HEK293 (cell line): Measurements from ENCODE around the gene SBF2.
A peak's percentile ranks its signal among the peaks of the same experiment; 100 is the strongest.

Source experiments
- CTCF ChIA-PET: fragments of 350-600 bp; formaldehyde crosslinking; extraction: SDS; loops from one replicate; lab custom pipeline; 2021; ENCODE audit warnings: antibody characterized with exemption; lab: Yijun Ruan, JAX
- POLR2A ChIA-PET: fragments of 300-600 bp; formaldehyde crosslinking; extraction: SDS; loops from one replicate; lab custom pipeline; 2020; ENCODE audit warnings: antibody characterized with exemption, inconsistent platforms; lab: Yijun Ruan, JAX
- H3K27ac ChIP-seq: fragments of 200-500 bp; sonication (Bioruptor generic); 2 replicates; pipeline ENCODE4 v1.5.1; 2014; ENCODE audit warnings: low read depth, low read length, control low read depth, inconsistent platforms; ENCODE audit errors: extremely low read depth
- H3K36me3 ChIP-seq, 2 experiments: fragments of 200-500 bp in 1 of 2; sonication (Bioruptor generic) in 1 of 2; 1 replicate in 1 of 2; 2 replicates in 1 of 2; pipeline ENCODE4 v1.5.1; 2014 to 2017; ENCODE audit warnings: inconsistent platforms in 2 of 2, low read length in 2 of 2; ENCODE audit not compliant: control insufficient read depth in 2 of 2, insufficient read depth in 1 of 2
- H3K4me1 ChIP-seq: fragments of 200-500 bp; sonication (Bioruptor generic); 2 replicates; pipeline ENCODE4 v1.5.1; 2014; ENCODE audit warnings: mild to moderate bottlenecking, low read length, inconsistent platforms; ENCODE audit not compliant: control insufficient read depth, insufficient read depth
- H3K4me3 ChIP-seq: 2 replicates; pipeline ENCODE4 v1.5.1; 2011; ENCODE audit warnings: low read depth, mild to moderate bottlenecking, control low read depth, low read length, moderate library complexity
- H3K9me3 ChIP-seq: fragments of 200-500 bp; sonication (Bioruptor generic); 2 replicates; pipeline ENCODE4 v1.5.1; 2014; ENCODE audit warnings: low read depth, low read length, inconsistent platforms; ENCODE audit not compliant: control insufficient read depth, insufficient read depth
- AEBP2 ChIP-seq: fragments of 450-650 bp; formaldehyde crosslinking; IDR thresholded peaks from 2 replicates; pipeline ENCODE4 v1.5.1; 2016; ENCODE audit warnings: missing biosample characterization, missing genetic modification characterization, borderline replicate concordance
- FEZF1 ChIP-seq: fragments of 450-650 bp; formaldehyde crosslinking; IDR thresholded peaks from 2 replicates; pipeline ENCODE4 v1.5.1; 2016; ENCODE audit warnings: missing biosample characterization, missing genetic modification characterization
- PBX3 ChIP-seq: sonication (generic); formaldehyde crosslinking; IDR thresholded peaks from 2 replicates; pipeline ENCODE4 v1.8.1; 2022; ENCODE audit warnings: mild to moderate bottlenecking, moderate library complexity, missing genetic modification reagents
- PRDM4 ChIP-seq: fragments of 450-650 bp; formaldehyde crosslinking; IDR thresholded peaks from 2 replicates; pipeline ENCODE4 v1.5.1; 2017; ENCODE audit warnings: missing biosample characterization, missing genetic modification characterization
- SP7 ChIP-seq: fragments of 450-650 bp; formaldehyde crosslinking; IDR thresholded peaks from 2 replicates; pipeline ENCODE4 v1.5.1; 2016; ENCODE audit warnings: missing biosample characterization, missing genetic modification characterization
- ZBTB17 ChIP-seq: fragments of 450-650 bp; formaldehyde crosslinking; IDR thresholded peaks from 2 replicates; pipeline ENCODE4 v1.5.1; 2016; ENCODE audit warnings: missing biosample characterization, missing genetic modification characterization
- ZBTB8A ChIP-seq: fragments of 450-650 bp; formaldehyde crosslinking; IDR thresholded peaks from 2 replicates; pipeline ENCODE4 v1.5.1; 2016; ENCODE audit warnings: missing biosample characterization, missing genetic modification characterization
- ZIC2 ChIP-seq: fragments of 450-650 bp; formaldehyde crosslinking; IDR thresholded peaks from 2 replicates; pipeline ENCODE4 v1.5.1; 2016; ENCODE audit warnings: missing biosample characterization, missing genetic modification characterization
- ZNF169 ChIP-seq: fragments of 450-650 bp; formaldehyde crosslinking; IDR thresholded peaks from 2 replicates; pipeline ENCODE4 v1.5.1; 2016; ENCODE audit warnings: missing biosample characterization, missing genetic modification characterization
- ZNF529 ChIP-seq: fragments of 450-650 bp; formaldehyde crosslinking; IDR thresholded peaks from 2 replicates; pipeline ENCODE4 v1.5.1; 2017; ENCODE audit warnings: missing genetic modification characterization, missing biosample characterization; ENCODE audit not compliant: insufficient replicate concordance
- ZNF571 ChIP-seq: fragments of 450-650 bp; formaldehyde crosslinking; IDR thresholded peaks from 2 replicates; pipeline ENCODE4 v1.5.0; 2017; ENCODE audit warnings: missing biosample characterization, missing genetic modification characterization
- ZNF600 ChIP-seq: fragments of 450-650 bp; formaldehyde crosslinking; IDR thresholded peaks from 2 replicates; pipeline ENCODE4 v1.5.1; 2016; ENCODE audit warnings: missing biosample characterization, missing genetic modification characterization
- ZNF654 ChIP-seq: fragments of 450-650 bp; formaldehyde crosslinking; IDR thresholded peaks from 2 replicates; pipeline ENCODE4 v1.5.1; 2016; ENCODE audit warnings: low read depth, missing biosample characterization, missing genetic modification characterization
- ZNF76 ChIP-seq: fragments of 450-650 bp; formaldehyde crosslinking; IDR thresholded peaks from 2 replicates; pipeline ENCODE4; 2016; ENCODE audit warnings: low read depth, missing biosample characterization, missing genetic modification characterization, borderline replicate concordance
- ZNF837 ChIP-seq: fragments of 450-650 bp; formaldehyde crosslinking; IDR thresholded peaks from 2 replicates; pipeline ENCODE4 v1.5.1; 2016; ENCODE audit warnings: missing biosample characterization, missing genetic modification characterization
- ZNF843 ChIP-seq: fragments of 450-650 bp; formaldehyde crosslinking; IDR thresholded peaks from 2 replicates; pipeline ENCODE4 v1.5.1; 2016; ENCODE audit warnings: missing biosample characterization, missing genetic modification characterization
- TF ChIP-seq, protein P1 (sequence below): fragments of 450-650 bp; formaldehyde crosslinking; IDR thresholded peaks from 2 replicates; pipeline ENCODE4 v1.5.1; 2016; ENCODE audit warnings: missing biosample characterization, missing genetic modification characterization

SBF2 gene

GRCh38 chr11:10322830-10323792, 29.1 kb upstream of the SBF2 start:
- no peaks in the 10 kb centered on the region for H3K9me3 ChIP-seq
- H3K36me3 ChIP-seq = no peaks in the 10 kb centered on the region
- CTCF ChIA-PET = interaction anchor here (0.7 to 7.3 kb wide), 12 partner anchors 9 to 351 kb away, joined by 3 to 62 read pairs (median 7); no protein-coding TSS in a partner anchor
- no peak overlapping the region for H3K27ac ChIP-seq
- H3K4me3 ChIP-seq = no peak overlapping the region
- peak; percentile 90 for TF ChIP-seq ZBTB8A (tag by site-specific recombination)
- TF ChIP-seq, protein P1, sequence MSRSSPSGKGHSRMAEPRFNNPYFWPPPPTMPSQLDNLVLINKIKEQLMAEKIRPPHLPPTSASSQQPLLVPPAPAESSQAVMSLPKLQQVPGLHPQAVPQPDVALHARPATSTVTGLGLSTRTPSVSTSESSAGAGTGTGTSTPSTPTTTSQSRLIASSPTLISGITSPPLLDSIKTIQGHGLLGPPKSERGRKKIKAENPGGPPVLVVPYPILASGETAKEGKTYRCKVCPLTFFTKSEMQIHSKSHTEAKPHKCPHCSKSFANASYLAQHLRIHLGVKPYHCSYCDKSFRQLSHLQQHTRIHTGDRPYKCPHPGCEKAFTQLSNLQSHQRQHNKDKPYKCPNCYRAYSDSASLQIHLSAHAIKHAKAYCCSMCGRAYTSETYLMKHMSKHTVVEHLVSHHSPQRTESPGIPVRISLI (tag by site-specific recombination) = peak; percentile 70
- TF ChIP-seq ZNF843 (tag by site-specific recombination) = 0 out of 2 replicates have a peak, but pooled peaks have one; percentile 20
- no peak for TF ChIP-seq ZNF837 (tag by site-specific recombination)
- no peak for TF ChIP-seq ZNF169 (tag by site-specific recombination)
- TF ChIP-seq ZNF529 (tag by site-specific recombination) = no peak
- TF ChIP-seq PRDM4 = 0 out of 2 replicates have a peak, but pooled peaks have one; percentile 14
- TF ChIP-seq SP7 (tag by site-specific recombination) = 0 out of 2 replicates have a peak, but pooled peaks have one; percentile 15
- TF ChIP-seq PBX3 (CRISPR knock-in tag) = no peak
- TF ChIP-seq ZIC2 = 0 out of 2 replicates have a peak, but pooled peaks have one; percentile 19
- TF ChIP-seq ZBTB17 = no peak
- TF ChIP-seq ZNF654 (tag by site-specific recombination) = peak; percentile 89
- TF ChIP-seq ZNF600 (tag by site-specific recombination) = 0 out of 2 replicates have a peak, but pooled peaks have one; percentile 41
- TF ChIP-seq, all 188 proteins: peak for 8
- POLR2A ChIA-PET = no interaction called here
- no peaks in the 10 kb centered on the region for H3K4me1 ChIP-seq

GRCh38 chr11:10322401-10322800, 28.4 kb upstream of the SBF2 start:
- H3K4me3 ChIP-seq = no peak overlapping the region
- CTCF ChIA-PET = interaction anchor here (0.6 to 2.8 kb wide), 6 partner anchors 9 to 1020 kb away, joined by 3 to 11 read pairs (median 4); no protein-coding TSS in a partner anchor
- no peak overlapping the region for H3K27ac ChIP-seq
- TF ChIP-seq ZNF571 = no peak
- no peak for TF ChIP-seq AEBP2 (tag by site-specific recombination)
- TF ChIP-seq FEZF1 (tag by site-specific recombination) = no peak
- TF ChIP-seq ZNF76 (tag by site-specific recombination) = no peak
- TF ChIP-seq, all 188 proteins: peak for 0
- Histone ChIP-seq H3K9me3 (no peaks in the 10 kb centered on the region), H3K36me3 (no peaks in the 10 kb centered on the region), H3K4me1 (no peaks in the 10 kb centered on the region)
- POLR2A ChIA-PET = no interaction called here
